OCI-LY1 (cell line): ENCODE results near the gene COPRS.

Experiments used
- CTCF ChIP-seq: fragments of 200-600 bp; sonication (generic), shearing (Covaris generic); IDR thresholded peaks from 2 replicates; pipeline ENCODE4 v1.5.1; 2017; ENCODE audit warnings: mild to moderate bottlenecking, antibody characterized with exemption, low read length, moderate library complexity, mixed read lengths
- EZH2 ChIP-seq: fragments of 200-600 bp; sonication (generic), shearing (Covaris generic); IDR thresholded peaks from 2 replicates; pipeline ENCODE4 v1.8.0; 2017; ENCODE audit warnings: borderline replicate concordance, mixed run types, mild to moderate bottlenecking, antibody characterized with exemption, low read length, moderate library complexity, mixed read lengths

- no peak for TF ChIP-seq CTCF
- no peak for TF ChIP-seq EZH2
Observed at GRCh38 chr17:31853911-31854470, 5.1 kb downstream of the COPRS start.
